CD4-positive, alpha-beta T cell treated with Interferon gamma for 1 hour (primary cell): ENCODE results near the gene CPSF4L.

Source experiments
- DNase-seq: peaks from one replicate; pipeline ENCODE4 v3.0.0-alpha.2; 2020

The CPSF4L gene

DNA sequence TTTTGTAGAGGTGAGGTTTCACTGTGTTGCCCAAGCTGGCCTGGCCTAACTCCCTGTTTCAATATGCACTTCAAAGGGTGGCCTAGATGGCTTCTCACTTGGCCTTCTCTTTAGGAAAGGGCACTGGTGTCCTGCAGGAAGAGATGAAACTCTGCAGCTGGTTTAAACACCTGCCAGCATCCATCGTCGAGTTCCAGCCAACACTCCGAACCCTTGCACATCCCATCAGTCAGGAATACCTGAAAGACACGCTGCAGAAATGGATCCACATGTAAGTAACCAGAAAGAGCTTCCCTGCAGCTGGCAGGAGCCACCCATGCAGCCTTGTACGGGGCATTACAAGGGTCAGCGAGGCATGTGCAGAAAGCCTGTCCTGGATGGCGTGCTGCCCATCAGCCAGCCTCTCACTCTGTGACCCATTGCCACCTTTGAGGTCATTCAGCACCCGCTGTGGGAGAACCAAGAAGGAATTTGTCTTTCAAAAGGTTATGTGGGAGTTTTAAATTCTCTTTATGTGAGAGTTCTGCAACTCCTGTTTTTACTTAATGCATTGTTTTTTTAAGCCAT lies 61.8 kb downstream of the CPSF4L start:
- no peak for DNase-seq

- no peak for DNase-seq
Measured at GRCh38 chr17:73198930-73199260, 62.8 kb downstream of the CPSF4L start.
